Breast epithelium (tissue), 4 donors: ENCODE data around the gene FMN1. TPM values are rescaled to one million over a fixed set of nuclear protein-coding genes. Genes with fewer than 3 reads are reported as not detected.

Source experiments
- DNase-seq, 2 donors: peaks; one replicate each; pipeline ENCODE4 v3.0.0-alpha.2; 2019; ENCODE audit warnings: low spot score in 2 of 2
- H3K27ac ChIP-seq, 2 donors: fragments of 200-600 bp; sonication (generic) in 1 of 2; one replicate each; pipeline ENCODE4 v1.5.1; 2016 to 2019; ENCODE audit warnings: mild to moderate bottlenecking in 1 of 2
- H3K27me3 ChIP-seq, 2 donors: fragments of 200-600 bp; sonication (generic) in 1 of 2; one replicate each; pipeline versions ENCODE4 v1.5.1 to v1.6.0; 2017 to 2019; ENCODE audit warnings: control low read depth in 1 of 2, mild to moderate bottlenecking in 1 of 2
- H3K36me3 ChIP-seq: fragments of 200-600 bp; one replicate; pipeline ENCODE4 v1.5.1; 2019
- H3K4me1 ChIP-seq, 2 donors: fragments of 200-600 bp; sonication (generic); one replicate each; pipeline ENCODE4 v1.5.1; 2016 to 2019; ENCODE audit warnings: control low read depth in 1 of 2
- H3K4me3 ChIP-seq, 3 donors: fragments of 200-600 bp; sonication (generic); 1 replicate in 2 of 3; 2 replicates in 1 of 3; pipeline ENCODE4 v1.5.1; 2016 to 2019; ENCODE audit warnings: mild to moderate bottlenecking in 3 of 3, moderate library complexity in 2 of 3
- H3K9me3 ChIP-seq, 2 donors: fragments of 200-600 bp; sonication (generic) in 1 of 2; one replicate each; pipeline ENCODE4 v1.5.1; 2016 to 2019; ENCODE audit warnings: control low read depth in 1 of 2
- POLR2A ChIP-seq: fragments of 450-650 bp; IDR thresholded peaks from one replicate; pipeline ENCODE4 v1.6.1; 2016; ENCODE audit warnings: antibody characterized with exemption, mild to moderate bottlenecking, moderate library complexity
- POLR2AphosphoS5 ChIP-seq, 3 donors: sonication (generic); formaldehyde crosslinking; IDR thresholded peaks; one replicate each; pipeline ENCODE4 v1.6.1; 2017; ENCODE audit warnings: antibody characterized with exemption in 3 of 3
- intact Hi-C: fragments of 100-400 bp; cut with DNase I; formaldehyde crosslinking; loops from one replicate; pipeline ENCODE4 v1.15.1; 2023; ENCODE audit warnings: low total_unique reads
- total RNA-seq, 3 donors: library from RNA; depleted of rRNA; stranded (reverse); fragments of >200 nt; gene quantifications; one replicate each; pipeline ENCODE4 v1.1.0, GENCODE V29; 2016
- TF ChIP-seq, protein P1 (sequence below), 3 donors: fragments of 450-650 bp; IDR thresholded peaks; one replicate each; pipeline ENCODE4 v1.5.1; 2016 to 2017; ENCODE audit warnings: antibody characterized with exemption in 3 of 3, mild to moderate bottlenecking in 3 of 3, moderate library complexity in 3 of 3

The FMN1 gene
- total RNA-seq, 3 donors from 2014 or later: 33.1 to 56.8 (median 50.7) TPM

DNA sequence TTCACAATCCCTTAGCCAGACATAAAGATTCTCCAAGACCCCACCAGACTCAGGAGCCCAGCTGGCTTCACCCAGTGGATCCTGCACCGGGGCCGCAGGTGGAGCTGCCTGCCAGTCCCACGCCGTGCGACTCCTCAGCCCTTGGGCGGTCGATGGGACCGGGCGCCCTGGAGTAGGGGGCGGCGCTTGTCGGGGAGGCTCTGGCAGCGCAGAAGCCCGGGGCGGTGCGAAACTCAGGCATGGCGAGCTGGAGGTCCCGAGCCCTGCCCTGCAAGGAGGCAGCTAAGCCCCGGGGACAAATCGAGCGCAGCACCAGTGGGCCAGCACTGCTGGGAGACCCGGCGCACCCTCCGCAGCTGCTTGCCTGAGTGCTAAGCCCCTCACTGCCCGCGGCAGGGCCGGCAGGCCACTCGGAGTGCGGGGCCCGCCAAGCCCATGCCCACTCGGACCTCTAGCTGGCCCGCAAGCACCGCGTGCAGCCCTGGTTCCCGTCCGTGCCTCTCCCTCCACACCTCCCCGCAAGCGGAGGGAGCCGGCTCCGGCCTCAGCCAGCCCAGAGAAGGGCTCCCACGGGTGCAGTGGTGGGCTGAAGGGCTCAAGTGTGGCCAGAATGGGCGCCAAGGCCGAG lies 175.0 kb downstream of the FMN1 start:
- no peaks in the 10 kb centered on the region for H3K27me3 ChIP-seq
- TF ChIP-seq POLR2A (no peak), POLR2AphosphoS5 (IDR thresholded peaks at IDR 0.05) (no peak)
- TF ChIP-seq, protein P1, sequence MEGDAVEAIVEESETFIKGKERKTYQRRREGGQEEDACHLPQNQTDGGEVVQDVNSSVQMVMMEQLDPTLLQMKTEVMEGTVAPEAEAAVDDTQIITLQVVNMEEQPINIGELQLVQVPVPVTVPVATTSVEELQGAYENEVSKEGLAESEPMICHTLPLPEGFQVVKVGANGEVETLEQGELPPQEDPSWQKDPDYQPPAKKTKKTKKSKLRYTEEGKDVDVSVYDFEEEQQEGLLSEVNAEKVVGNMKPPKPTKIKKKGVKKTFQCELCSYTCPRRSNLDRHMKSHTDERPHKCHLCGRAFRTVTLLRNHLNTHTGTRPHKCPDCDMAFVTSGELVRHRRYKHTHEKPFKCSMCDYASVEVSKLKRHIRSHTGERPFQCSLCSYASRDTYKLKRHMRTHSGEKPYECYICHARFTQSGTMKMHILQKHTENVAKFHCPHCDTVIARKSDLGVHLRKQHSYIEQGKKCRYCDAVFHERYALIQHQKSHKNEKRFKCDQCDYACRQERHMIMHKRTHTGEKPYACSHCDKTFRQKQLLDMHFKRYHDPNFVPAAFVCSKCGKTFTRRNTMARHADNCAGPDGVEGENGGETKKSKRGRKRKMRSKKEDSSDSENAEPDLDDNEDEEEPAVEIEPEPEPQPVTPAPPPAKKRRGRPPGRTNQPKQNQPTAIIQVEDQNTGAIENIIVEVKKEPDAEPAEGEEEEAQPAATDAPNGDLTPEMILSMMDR (IDR thresholded peaks at IDR 0.05): no peak
- H3K36me3 ChIP-seq: no peaks in the 10 kb centered on the region
- H3K4me1 ChIP-seq: peaks cover 6 to 10% of the 10 kb centered on the region in 2 donors
- intact Hi-C loops: no loop called here
- H3K27ac ChIP-seq: no peak overlapping the region
- H3K4me3 ChIP-seq: no peak overlapping the region
- DNase-seq: no peak
- H3K9me3 ChIP-seq: no peaks in the 10 kb centered on the region

DNA sequence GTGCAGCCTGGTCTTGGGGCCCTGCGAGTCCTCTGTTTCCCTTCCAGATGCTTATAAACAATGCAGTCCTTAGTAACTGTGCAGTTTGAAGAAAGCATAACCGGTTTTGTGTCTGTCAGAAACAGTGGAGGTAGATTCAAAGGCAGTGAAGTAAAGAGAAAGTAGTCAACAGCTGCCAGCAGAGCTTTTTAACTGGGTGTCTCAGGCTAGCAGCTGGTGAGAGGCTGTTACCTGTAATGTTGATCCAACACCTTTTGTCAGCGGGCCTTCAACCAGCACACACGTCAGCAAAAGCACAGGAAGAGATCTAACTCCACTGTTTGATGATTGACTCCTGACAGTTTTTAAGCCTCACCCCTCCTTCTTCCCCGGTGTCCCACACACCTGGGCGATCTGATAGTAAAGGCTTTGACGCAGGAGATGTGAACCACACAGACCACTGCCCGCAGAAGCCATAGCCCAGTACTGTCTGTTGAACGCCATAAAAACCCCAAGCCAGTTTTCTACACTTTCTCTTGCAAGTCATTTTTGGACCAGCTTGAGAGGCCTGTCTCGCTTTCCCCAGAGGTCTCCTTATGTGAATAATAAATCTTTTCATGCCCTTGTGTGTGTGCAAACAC lies 178.0 kb downstream of the FMN1 start:
- no peak overlapping the region for H3K27ac ChIP-seq
- DNase-seq: no peak
- no peaks in the 10 kb centered on the region for H3K36me3 ChIP-seq
- H3K9me3 ChIP-seq: no peaks in the 10 kb centered on the region
- intact Hi-C loops: no loop called here
- H3K4me3 ChIP-seq: no peak overlapping the region
- TF ChIP-seq POLR2A (no peak), POLR2AphosphoS5 (IDR thresholded peaks at IDR 0.05) (no peak)
- TF ChIP-seq, protein P1 (IDR thresholded peaks at IDR 0.05): no peak
- no peaks in the 10 kb centered on the region for H3K27me3 ChIP-seq
- no peaks in the 10 kb centered on the region for H3K4me1 ChIP-seq

DNA sequence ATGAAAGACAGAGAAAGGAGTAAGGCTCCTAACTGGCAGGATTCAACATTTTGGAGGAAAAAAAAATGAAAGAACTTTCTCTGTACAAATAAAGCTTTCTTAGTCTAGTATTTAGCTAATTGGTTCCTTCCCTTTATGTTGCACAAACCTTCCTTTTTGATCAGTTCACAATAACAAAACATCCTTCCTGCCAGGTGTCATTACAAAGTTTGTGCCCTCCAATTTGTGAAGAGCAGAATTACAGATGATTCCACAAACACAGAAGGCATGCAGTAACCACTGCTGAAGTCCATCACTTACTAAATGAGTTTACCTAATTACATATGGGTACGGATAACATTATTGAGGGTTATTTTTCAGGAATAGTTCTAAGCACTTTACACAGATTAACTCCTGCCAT lies 179.9 kb downstream of the FMN1 start:
- Histone ChIP-seq H3K27ac (no peak overlapping the region), H3K36me3 (no peaks in the 10 kb centered on the region), H3K27me3 (no peaks in the 10 kb centered on the region), H3K9me3 (no peaks in the 10 kb centered on the region), H3K4me1 (no peaks in the 10 kb centered on the region), H3K4me3 (no peak overlapping the region)
- TF ChIP-seq, protein P1 (IDR thresholded peaks at IDR 0.05): no peak
- TF ChIP-seq POLR2AphosphoS5 (IDR thresholded peaks at IDR 0.05): no peak
- TF ChIP-seq POLR2A: no peak
- DNase-seq: no peak
- intact Hi-C loops: no loop called here

DNA sequence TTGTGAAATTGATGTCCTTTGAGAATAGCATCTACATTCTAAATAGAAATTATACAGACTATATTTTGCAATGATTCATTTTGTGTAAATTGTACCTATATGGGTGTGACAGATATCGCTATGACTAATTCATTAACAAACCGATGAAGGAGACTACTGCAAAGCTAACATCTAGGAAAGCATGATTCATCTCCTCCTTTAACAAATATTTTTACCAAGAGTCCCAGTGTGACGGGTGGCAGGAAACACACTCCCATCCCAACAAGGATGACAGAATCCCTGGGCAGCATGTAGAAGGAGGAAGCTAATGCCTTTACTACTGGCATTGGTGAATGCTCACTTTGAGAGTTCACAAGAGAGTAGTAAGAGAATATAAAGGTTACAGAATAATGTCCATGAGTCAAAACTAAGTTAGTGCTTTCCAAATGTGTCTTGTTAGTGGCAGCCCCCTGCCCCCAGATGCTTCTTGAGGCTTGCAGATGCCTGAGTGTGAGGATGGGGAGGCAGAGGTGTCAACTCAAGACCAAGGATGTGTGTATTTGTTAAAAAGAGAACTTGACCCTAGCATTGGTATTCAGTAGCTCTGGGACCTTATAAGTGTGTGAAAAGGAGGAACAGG lies 180.6 kb downstream of the FMN1 start:
- intact Hi-C loops: no loop called here
- Histone ChIP-seq H3K4me1 (no peaks in the 10 kb centered on the region), H3K4me3 (no peak overlapping the region), H3K9me3 (no peaks in the 10 kb centered on the region), H3K36me3 (no peaks in the 10 kb centered on the region), H3K27ac (no peak overlapping the region), H3K27me3 (no peaks in the 10 kb centered on the region)
- TF ChIP-seq POLR2AphosphoS5 (IDR thresholded peaks at IDR 0.05): no peak
- TF ChIP-seq, protein P1 (IDR thresholded peaks at IDR 0.05): no peak
- TF ChIP-seq POLR2A: no peak
- DNase-seq: no peak

DNA sequence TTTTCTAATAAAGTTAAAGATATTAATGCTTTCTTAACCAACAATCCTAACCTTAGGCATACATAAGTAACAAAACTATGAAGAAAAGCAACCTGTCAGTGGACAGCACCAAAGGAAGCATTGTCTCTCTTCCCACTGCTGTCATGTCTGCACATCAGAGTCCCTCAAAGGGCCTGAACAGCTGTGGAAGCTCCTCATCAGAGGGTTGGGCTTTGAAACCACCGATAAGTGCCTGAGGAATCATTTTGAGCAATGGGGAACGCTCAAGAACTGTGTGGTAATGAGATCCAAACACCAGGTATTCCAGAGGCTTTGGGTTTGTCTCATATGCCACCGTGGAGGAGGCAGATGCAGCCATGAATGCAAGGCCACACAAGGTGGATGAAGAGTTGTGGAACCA lies 182.5 kb downstream of the FMN1 start:
- H3K4me1 ChIP-seq: no peaks in the 10 kb centered on the region
- no peak for DNase-seq
- H3K4me3 ChIP-seq: no peak overlapping the region
- no peaks in the 10 kb centered on the region for H3K9me3 ChIP-seq
- intact Hi-C loops: no loop called here
- no peaks in the 10 kb centered on the region for H3K36me3 ChIP-seq
- no peak overlapping the region for H3K27ac ChIP-seq
- TF ChIP-seq POLR2AphosphoS5 (IDR thresholded peaks at IDR 0.05) (no peak), POLR2A (no peak)
- TF ChIP-seq, protein P1 (IDR thresholded peaks at IDR 0.05): no peak
- no peaks in the 10 kb centered on the region for H3K27me3 ChIP-seq
